Left lung (tissue), 10 donors: ENCODE measurements around the gene AP2A1. TPM values are rescaled to one million over a fixed set of nuclear protein-coding genes. Genes with fewer than 3 reads are reported as not detected.

Experiments used
- ATAC-seq: fragments of 200-7000 bp; cut with Tn5 transposase; one replicate; pipeline ENCODE4 v1.9.1; 2020; ENCODE audit warnings: moderate library complexity
- DNase-seq, 4 donors: peaks; one replicate each; pipeline ENCODE4 v3.0.0-alpha.2; 2013 to 2020
- H3K27ac ChIP-seq, 2 donors: fragments of 200-600 bp; sonication (generic) in 1 of 2; one replicate each; pipeline versions ENCODE4 v1.5.0 to v1.8.0; 2020 to 2021
- H3K27me3 ChIP-seq, 2 donors: fragments of 200-600 bp; sonication (generic) in 1 of 2; one replicate each; pipeline versions ENCODE4 v1.5.0 to v1.8.0; 2020 to 2021
- H3K36me3 ChIP-seq, 2 donors: fragments of 200-600 bp; sonication (generic) in 1 of 2; one replicate each; pipeline versions ENCODE4 v1.5.0 to v1.8.0; 2020 to 2021
- H3K4me1 ChIP-seq, 2 donors: fragments of 200-600 bp; one replicate each; pipeline ENCODE4 v1.8.0; 2021
- H3K4me3 ChIP-seq, 2 donors: fragments of 200-600 bp; sonication (generic) in 1 of 2; one replicate each; pipeline versions ENCODE4 v1.5.0 to v1.8.0; 2020 to 2021; ENCODE audit warnings: mild to moderate bottlenecking in 1 of 2
- H3K9me3 ChIP-seq, 2 donors: fragments of 200-600 bp; sonication (generic) in 1 of 2; one replicate each; pipeline versions ENCODE4 v1.5.0 to v1.8.0; 2020 to 2021
- intact Hi-C, 2 donors: fragments of 100-400 bp; cut with DNase I; formaldehyde crosslinking; loops; one replicate each; pipeline versions ENCODE4 v1.11.2 to v1.14.2; 2022
- polyA plus RNA-seq, 6 donors: library from polyadenylated mRNA; unstranded; fragments of 120-200 nt; gene quantifications; one replicate each; pipeline ENCODE4 v1.2.1, GENCODE V29; 2013; ENCODE audit not compliant: insufficient read length in 6 of 6
- total RNA-seq, 2 donors: library from RNA; stranded (reverse); fragmentation: NEBNext Ultra II Directional; extraction: Animal tissue kit (Norgen Biotek cat#: 25700); gene quantifications; one replicate each; pipeline ENCODE4 v1.2.1, GENCODE V29; 2021
- TF ChIP-seq, protein P1 (sequence below), 2 donors: fragments of 200-600 bp; sonication (generic) in 1 of 2; IDR thresholded peaks; one replicate each; pipeline versions ENCODE4 v1.5.0 to v1.8.0; 2021; ENCODE audit warnings: antibody characterized with exemption in 2 of 2
- donor health status: DM: no; HTN: yes; CAD: no.
- donor health status: DM: no; HTN: no; CAD: no.

AP2A1 gene
- total and polyA plus RNA-seq, 8 donors: 52.9 to 87.6 (median 66.4) TPM

DNA sequence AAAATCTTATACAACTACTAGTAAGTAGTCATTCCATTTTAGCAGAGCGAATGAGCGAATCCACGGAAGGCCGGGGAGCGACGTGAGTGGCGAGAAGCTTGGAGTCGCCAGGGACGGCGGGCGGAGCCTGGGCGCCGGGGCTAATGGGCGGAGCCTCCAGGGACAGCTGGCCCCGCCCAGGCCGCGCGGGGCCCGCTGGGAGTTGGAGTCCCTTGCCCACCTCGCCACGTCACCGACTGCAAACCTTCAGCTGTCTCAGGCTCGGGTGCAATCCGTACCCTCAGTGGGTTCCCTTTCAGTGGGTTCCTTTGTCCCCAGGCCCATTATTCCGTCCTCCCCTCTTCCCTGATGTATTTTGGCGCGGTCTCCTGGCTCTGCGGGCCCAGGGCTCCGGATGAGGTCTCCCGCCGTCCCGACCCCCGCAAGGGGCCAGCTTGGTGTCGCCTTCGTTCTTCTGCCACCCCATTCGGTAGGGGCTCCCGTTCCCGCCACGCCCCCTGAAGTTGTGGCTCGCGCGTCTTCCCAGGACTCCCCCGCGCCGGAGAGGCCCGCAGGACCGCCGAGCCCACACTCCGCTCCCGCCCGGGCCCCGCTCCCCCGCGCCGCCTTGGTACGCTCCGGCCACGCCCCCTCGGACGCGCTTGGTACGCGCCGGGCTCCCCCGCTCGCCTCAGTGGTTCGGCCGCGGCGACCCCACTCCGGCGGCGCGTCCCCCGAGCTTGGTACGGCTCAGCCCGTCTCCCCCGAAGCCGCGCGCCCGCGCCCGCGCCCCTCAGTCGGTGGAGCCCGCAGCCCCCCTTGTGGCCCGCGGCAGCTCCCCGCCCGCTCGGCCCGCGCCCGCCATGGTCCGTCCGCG is 83.9 kb downstream of the AP2A1 start, which contains the start of gene PTOV1:
TSS of gene PTOV1 (plus strand) at position 673 of the 856 bp plus-strand sequence.
- peaks cover 0 to 16% of the 10 kb centered on the region in 2 donors for H3K36me3 ChIP-seq
- peaks cover 0 to 9% of the 10 kb centered on the region in 2 donors for H3K27me3 ChIP-seq
- peaks cover 22 to 50% of the 10 kb centered on the region in 2 donors for H3K4me1 ChIP-seq
- peak within 1 kb of the TSS; percentile 99 to 100 for H3K27ac ChIP-seq
- ATAC-seq (peak; percentile 96), DNase-seq (peak; percentile 86 to 97 (median 92))
- H3K4me3 ChIP-seq: peak within 1 kb of the TSS; percentile 71 to 83
- TF ChIP-seq, protein P1, sequence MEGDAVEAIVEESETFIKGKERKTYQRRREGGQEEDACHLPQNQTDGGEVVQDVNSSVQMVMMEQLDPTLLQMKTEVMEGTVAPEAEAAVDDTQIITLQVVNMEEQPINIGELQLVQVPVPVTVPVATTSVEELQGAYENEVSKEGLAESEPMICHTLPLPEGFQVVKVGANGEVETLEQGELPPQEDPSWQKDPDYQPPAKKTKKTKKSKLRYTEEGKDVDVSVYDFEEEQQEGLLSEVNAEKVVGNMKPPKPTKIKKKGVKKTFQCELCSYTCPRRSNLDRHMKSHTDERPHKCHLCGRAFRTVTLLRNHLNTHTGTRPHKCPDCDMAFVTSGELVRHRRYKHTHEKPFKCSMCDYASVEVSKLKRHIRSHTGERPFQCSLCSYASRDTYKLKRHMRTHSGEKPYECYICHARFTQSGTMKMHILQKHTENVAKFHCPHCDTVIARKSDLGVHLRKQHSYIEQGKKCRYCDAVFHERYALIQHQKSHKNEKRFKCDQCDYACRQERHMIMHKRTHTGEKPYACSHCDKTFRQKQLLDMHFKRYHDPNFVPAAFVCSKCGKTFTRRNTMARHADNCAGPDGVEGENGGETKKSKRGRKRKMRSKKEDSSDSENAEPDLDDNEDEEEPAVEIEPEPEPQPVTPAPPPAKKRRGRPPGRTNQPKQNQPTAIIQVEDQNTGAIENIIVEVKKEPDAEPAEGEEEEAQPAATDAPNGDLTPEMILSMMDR (IDR thresholded peaks at IDR 0.05): no peak
- no peaks in the 10 kb centered on the region for H3K9me3 ChIP-seq
- intact Hi-C loops: no loop called here

DNA sequence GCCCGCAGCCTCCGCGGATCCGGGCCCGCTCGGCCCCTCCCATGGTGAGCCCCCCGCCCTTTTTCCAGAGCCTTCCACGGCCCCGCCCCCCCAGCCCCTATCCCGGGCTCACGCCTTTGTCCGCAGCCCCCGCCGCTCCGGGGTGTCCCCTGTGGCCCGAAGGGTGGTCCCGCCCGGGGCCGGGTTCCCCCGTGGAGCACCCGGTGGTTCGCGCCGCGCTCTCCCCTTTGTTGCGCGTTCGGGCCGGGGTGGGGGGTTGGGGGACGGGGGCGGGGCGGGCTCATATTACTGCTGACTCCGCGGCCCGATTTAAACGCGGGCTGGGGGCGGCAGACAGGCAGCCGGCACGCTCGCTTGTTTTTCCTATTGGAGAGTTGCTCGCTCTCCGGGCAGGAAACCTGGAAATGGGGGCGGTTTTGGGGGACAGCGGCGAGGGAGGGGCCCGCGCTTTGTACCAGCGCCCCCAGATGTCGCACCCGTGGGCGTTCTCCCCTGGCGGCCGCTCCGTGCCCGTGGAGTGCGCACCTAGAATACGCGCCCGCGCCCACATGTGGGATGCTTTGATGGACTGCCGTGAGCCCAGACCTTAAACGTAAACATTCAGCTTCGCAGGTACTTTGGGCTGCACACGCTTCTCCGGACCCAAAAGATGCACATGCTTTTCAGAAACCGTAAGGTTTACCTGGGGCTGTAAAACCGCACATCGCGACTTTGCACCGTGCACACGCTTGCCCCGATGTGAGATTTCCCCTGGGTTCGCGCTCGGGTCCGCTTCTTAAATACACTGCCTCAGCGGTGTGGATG is 84.9 kb downstream of the AP2A1 start:
- Histone ChIP-seq H3K9me3 (no peaks in the 10 kb centered on the region), H3K27me3 (peaks cover 0 to 9% of the 10 kb centered on the region in 2 donors), H3K36me3 (peaks cover 0 to 24% of the 10 kb centered on the region in 2 donors), H3K4me3 (peak overlapping the region; percentile 71 to 83), H3K4me1 (peaks cover 22 to 50% of the 10 kb centered on the region in 2 donors), H3K27ac (peak overlapping the region; percentile 99 to 100)
- ATAC-seq (peak; percentile 2), DNase-seq (peak in 3 of 4 donors; percentile 55 to 83 (median 64))
- intact Hi-C loops: no loop called here
- TF ChIP-seq, protein P1 (IDR thresholded peaks at IDR 0.05): no peak

DNA sequence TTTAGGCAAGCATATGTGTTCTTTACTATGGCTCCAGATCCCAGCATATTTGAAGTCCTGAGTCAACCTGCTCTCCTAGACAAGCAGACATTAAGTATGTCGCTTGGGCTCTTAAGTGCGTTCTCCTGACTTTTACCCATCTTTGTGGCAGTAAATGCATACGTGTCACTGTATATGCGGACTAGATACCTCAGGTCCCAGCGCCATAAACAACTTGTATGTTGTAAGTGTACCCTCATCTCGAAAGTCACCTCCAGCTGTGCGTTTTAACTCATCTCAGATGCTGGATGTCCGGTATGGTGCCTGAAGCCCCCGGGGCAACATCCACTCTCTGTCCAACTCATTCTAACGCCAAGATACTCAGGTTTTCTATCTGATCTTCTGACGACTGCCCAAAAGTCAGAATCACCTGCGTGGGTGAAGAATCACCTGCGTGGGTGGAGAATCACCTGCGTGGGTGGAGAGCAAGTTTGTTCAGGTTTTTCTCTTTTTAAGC is 85.9 kb downstream of the AP2A1 start:
- intact Hi-C loops: no loop called here
- H3K36me3 ChIP-seq: peaks cover 0 to 34% of the 10 kb centered on the region in 2 donors
- peak overlapping the region in 1 of 2 donors; percentile 83 for H3K4me3 ChIP-seq
- TF ChIP-seq, protein P1 (IDR thresholded peaks at IDR 0.05): no peak
- H3K27ac ChIP-seq: no peak overlapping the region
- peaks cover 22 to 49% of the 10 kb centered on the region in 2 donors for H3K4me1 ChIP-seq
- no peaks in the 10 kb centered on the region for H3K9me3 ChIP-seq
- ATAC-seq (no peak), DNase-seq (no peak)
- H3K27me3 ChIP-seq: peaks cover 0 to 9% of the 10 kb centered on the region in 2 donors

DNA sequence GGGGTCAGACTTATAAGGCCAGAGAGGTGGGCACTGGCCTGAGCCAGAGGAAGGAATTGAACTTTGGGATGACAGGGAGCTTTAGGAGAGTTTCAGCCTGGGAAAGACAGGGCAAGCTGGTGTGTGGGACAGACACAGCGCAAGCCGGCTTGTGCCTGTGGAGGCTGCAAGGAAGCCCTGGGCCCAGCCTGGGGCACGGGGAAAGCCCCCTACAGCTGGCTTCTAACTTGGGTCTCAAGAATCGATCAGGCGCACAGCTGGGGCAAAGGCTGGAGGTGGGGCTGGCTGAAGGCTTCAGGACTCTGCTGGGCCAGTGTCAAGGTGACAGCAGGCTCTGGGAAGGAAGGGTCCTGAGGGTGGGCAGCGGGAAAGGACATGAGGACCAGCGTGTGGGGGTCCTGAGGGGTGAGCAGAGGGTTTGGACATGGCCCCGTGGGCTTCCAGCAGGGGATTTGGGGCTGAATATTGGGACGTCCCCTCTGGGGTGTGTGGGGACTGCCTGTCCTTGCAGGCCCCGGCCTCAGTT is 87.1 kb downstream of the AP2A1 start:
- TF ChIP-seq, protein P1 (IDR thresholded peaks at IDR 0.05): no peak
- DNase-seq (peak in 1 of 4 donors; percentile 71), ATAC-seq (no peak)
- H3K27ac ChIP-seq: no peak overlapping the region
- peaks cover 0 to 9% of the 10 kb centered on the region in 2 donors for H3K27me3 ChIP-seq
- H3K36me3 ChIP-seq: peaks cover 0 to 47% of the 10 kb centered on the region in 2 donors
- H3K9me3 ChIP-seq: no peaks in the 10 kb centered on the region
- H3K4me3 ChIP-seq: no peak overlapping the region
- peaks cover 16 to 37% of the 10 kb centered on the region in 2 donors for H3K4me1 ChIP-seq
- intact Hi-C loops: no loop called here
